Pericardium fibroblast (primary cell): ENCODE results near the gene LEPR. TPM values are rescaled to one million over a fixed set of nuclear protein-coding genes. Genes with fewer than 3 reads are reported as not detected.

ENCODE experiments used
- total RNA-seq: library from RNA; depleted of rRNA; stranded (reverse); fragments of >200 nt; gene quantifications from 2 replicates; pipeline ENCODE4 v1.2.3, GENCODE V29; 2015

LEPR gene
- 6.0 and 25.3 TPM in 2 replicates for total RNA-seq

GRCh38 chr1:65420590-65421350, at the start of gene LEPR, which contains the start of gene LEPROT:
LEPR (plus strand) TSS chr1:65420668; CDS start chr1:65565566, 144,898 bp downstream.
LEPROT (plus strand) TSS chr1:65420668; CDS start chr1:65420725, 57 bp downstream.

Other genes starting within 250 kb of the LEPR start
- 0.26 and 1.6 TPM in 2 replicates for gene DNAJC6, start 111.1 kb upstream of the LEPR start, total RNA-seq
- 43.7 and 67.6 TPM in 2 replicates for gene LEPROT, start within 50 bp of the LEPR start, total RNA-seq